ENCODE measurements around the gene TBXAS1. TPM values are rescaled to one million over a fixed set of nuclear protein-coding genes. Genes with fewer than 3 reads are reported as not detected.

TBXAS1 gene
- total RNA-seq, 2 experiments from 2014 or later: 8.8 to 11.8 TPM

Other genes with a start within 250 kb of the TBXAS1 start
- gene HIPK2, start 51.3 kb upstream of the TBXAS1 start, total RNA-seq: 10 to 100 TPM; 22.5 to 27.5 TPM
- gene PARP12, start 233.7 kb downstream of the TBXAS1 start, total RNA-seq: 100 to 1,000 TPM; 121 to 129 TPM